NCI-H2196 treated with DMSO at 0.1 percent for 48 hours (cell line): Measurements from ENCODE around the gene SGMS1.
"Not testable (repeated sequence)": the region's sequence is repeated elsewhere in the genome, so short reads cannot be mapped to it uniquely, and the experiment has no call there.

Experiments used
- DNase-seq: peaks from one replicate; lab custom pipeline; 2025; ENCODE audit not compliant: unreplicated experiment; lab: John Stamatoyannopoulos, UW

The SGMS1 gene

GRCh38 chr10:50623663-50624412, at the start of gene SGMS1:
SGMS1 (minus strand) TSS chr10:50623956; CDS start chr10:50344114, 279,842 bp downstream.
- DNase-seq = peak; percentile 17

GRCh38 chr10:50672152-50672551, 48.4 kb upstream of the SGMS1 start:
- DNase-seq = not testable (repeated sequence)

- DNase-seq = not testable (repeated sequence)
Observed at GRCh38 chr10:50671645-50672044, 47.9 kb upstream of the SGMS1 start.

- DNase-seq = not testable (repeated sequence)
Observed at GRCh38 chr10:50669957-50670356, 46.2 kb upstream of the SGMS1 start.

GRCh38 chr10:50667353-50667752, 43.6 kb upstream of the SGMS1 start:
- not testable (repeated sequence) for DNase-seq

- not testable (repeated sequence) for DNase-seq
Observed at GRCh38 chr10:50662420-50662819, 38.7 kb upstream of the SGMS1 start.

- DNase-seq = not testable (repeated sequence)
Observed at GRCh38 chr10:50661563-50661962, 37.8 kb upstream of the SGMS1 start.

GRCh38 chr10:50659865-50660730, 36.3 kb upstream of the SGMS1 start:
- peak; percentile 16 for DNase-seq

- DNase-seq = not testable (repeated sequence)
Observed at GRCh38 chr10:50659016-50659864, 35.5 kb upstream of the SGMS1 start.

- DNase-seq = no peak
Observed at GRCh38 chr10:50658165-50658564, 34.4 kb upstream of the SGMS1 start.

- no peak for DNase-seq
Observed at GRCh38 chr10:50653758-50654157, 30.0 kb upstream of the SGMS1 start.

GRCh38 chr10:50653142-50653541, 29.4 kb upstream of the SGMS1 start:
- DNase-seq = no peak

- DNase-seq = no peak
Observed at GRCh38 chr10:50651808-50652207, 28.1 kb upstream of the SGMS1 start.

- no peak for DNase-seq
Observed at GRCh38 chr10:50650481-50650880, 26.7 kb upstream of the SGMS1 start.

- DNase-seq = no peak
Observed at GRCh38 chr10:50648935-50649227, 25.1 kb upstream of the SGMS1 start.

- no peak for DNase-seq
Observed at GRCh38 chr10:50648089-50648934, 24.6 kb upstream of the SGMS1 start.

GRCh38 chr10:50647350-50647749, 23.6 kb upstream of the SGMS1 start:
- DNase-seq = not testable (repeated sequence)

- DNase-seq = no peak
Observed at GRCh38 chr10:50645236-50645635, 21.5 kb upstream of the SGMS1 start.

- DNase-seq = no peak
Observed at GRCh38 chr10:50641626-50642025, 17.9 kb upstream of the SGMS1 start.

GRCh38 chr10:50640238-50640637, 16.5 kb upstream of the SGMS1 start:
- DNase-seq = no peak
